Pancreas (tissue), 10 donors: ENCODE results near the gene PRKCA. TPM values are rescaled to one million over a fixed set of nuclear protein-coding genes. Genes with fewer than 3 reads are reported as not detected.
"Not testable (repeated sequence)": the region's sequence is repeated elsewhere in the genome, so short reads cannot be mapped to it uniquely, and the experiment has no call there.

Experiments
- ATAC-seq, 4 donors: fragments of 200-7000 bp; cut with Tn5 transposase; one replicate each; pipeline versions ENCODE4 v1.8.0 to v1.9.1; 2020; ENCODE audit warnings: mild to moderate bottlenecking in 4 of 4, moderate library complexity in 4 of 4
- DNase-seq, 6 donors: peaks; one replicate each; pipeline ENCODE4 v3.0.0-alpha.2; 2020
- FAIRE-seq: peaks from 2 replicates; lab custom pipeline; 2012; peaks lifted over from hg19 to GRCh38; lab: Jason Lieb, UNC
- H3K27ac ChIP-seq, 4 donors: fragments of 200-600 bp; sonication (generic); 1 replicate in 3 of 4; 2 replicates in 1 of 4; pipeline versions ENCODE4 v1.5.0 to v1.8.0; 2020
- H3K27me3 ChIP-seq, 4 donors: fragments of 200-600 bp; one replicate each; pipeline ENCODE4 v1.8.0; 2021
- H3K36me3 ChIP-seq, 3 donors: fragments of 200-600 bp; sonication (generic) in 1 of 3; one replicate each; pipeline versions ENCODE4 v1.5.0 to v1.8.0; 2020 to 2021
- H3K4me1 ChIP-seq, 3 donors: fragments of 200-600 bp; one replicate each; pipeline ENCODE4 v1.8.0; 2021
- H3K4me3 ChIP-seq, 4 donors: fragments of 200-600 bp; sonication (generic) in 2 of 4; one replicate each; pipeline versions ENCODE4 v1.5.0 to v1.8.0; 2020 to 2021
- H3K9me3 ChIP-seq, 4 donors: fragments of 200-600 bp; one replicate each; pipeline ENCODE4 v1.8.0; 2021
- CTCF ChIP-seq, 4 donors: fragments of 200-600 bp; sonication (generic) in 3 of 4; IDR thresholded peaks; one replicate each; pipeline versions ENCODE4 v1.5.0 to v1.8.0; 2021; ENCODE audit warnings: antibody characterized with exemption in 4 of 4
- WGBS, 2 donors: extraction: QIAGEN DNeasy Blood & Tissue Kit; methylation state at CpG; one replicate each; pipeline ENCODE4 v1.1.7; 2013; 5-methylcytosine and 5-hydroxymethylcytosine counted together
- intact Hi-C, 3 donors: fragments of 100-400 bp; cut with DNase I; formaldehyde crosslinking; loops; one replicate each; pipeline versions ENCODE4 v1.11.1 to v1.14.2; 2022
- polyA plus RNA-seq, 2 donors: library from polyadenylated mRNA; stranded (reverse); fragments of 200-250 nt; gene quantifications; one replicate each; pipeline ENCODE4 v1.2.3, GENCODE V29; 2013
- total RNA-seq, 6 donors: library from RNA; stranded (reverse); fragmentation: NEBNext Ultra II Directional in 4 of 6; extraction: Animal tissue kit (Norgen Biotek cat#: 25700) in 4 of 6; gene quantifications; one replicate each; pipeline versions ENCODE4 v1.2.1 to v1.2.4, GENCODE V29; 2021 to 2023
- donor health status: healthy with polysubstance abuse.
- donor health status: DM: no; HTN: no; CAD: no; lungs with moderate emphysema.
- donor health status: DM: no; HTN: no; CAD: no.
- donor health status: control.
- donor health status: control.
- donor health status: Bipolar disorder and iron deficiency.
- donor health status: DM: yes; HTN: yes; CAD: no.
- donor health status: DM: no; HTN: no; CAD: no.
- donor health status: DM: no; HTN: no; CAD: no.
- donor health status: DM: yes; HTN: yes; CAD: no.

PRKCA gene
- total and polyA plus RNA-seq, 8 donors = 3.5 to 22.3 (median 10.2) TPM

GRCh38 chr17:66611397-66611796 is 309.0 kb downstream of the PRKCA start:
- H3K27me3 ChIP-seq = no peaks in the 10 kb centered on the region
- TF ChIP-seq CTCF (IDR thresholded peaks at IDR 0.05) = no peak
- no peaks in the 10 kb centered on the region for H3K9me3 ChIP-seq
- FAIRE-seq = no peak
- peaks cover 0 to 4% (median 0%) of the 10 kb centered on the region in 3 donors for H3K4me1 ChIP-seq
- ATAC-seq = no peak
- intact Hi-C loops = no loop called here
- H3K36me3 ChIP-seq = no peaks in the 10 kb centered on the region
- H3K4me3 ChIP-seq = no peak overlapping the region
- DNase-seq = no peak
- no peak overlapping the region for H3K27ac ChIP-seq

- Histone ChIP-seq H3K27me3 (no peaks in the 10 kb centered on the region), H3K27ac (no peak overlapping the region), H3K4me3 (no peak overlapping the region), H3K36me3 (no peaks in the 10 kb centered on the region), H3K4me1 (peaks cover 0 to 4% (median 0%) of the 10 kb centered on the region in 3 donors), H3K9me3 (no peaks in the 10 kb centered on the region)
- 84 to 86% methylated on average over 4 of the region's 4 CpGs for WGBS, 2 donors
- no peak for TF ChIP-seq CTCF (IDR thresholded peaks at IDR 0.05)
- DNase-seq (no peak), FAIRE-seq (no peak), ATAC-seq (no peak)
- intact Hi-C loops = no loop called here
Measured at GRCh38 chr17:66612993-66613392, 310.6 kb downstream of the PRKCA start.

- Histone ChIP-seq H3K4me1 (peaks cover 0 to under 1% (median 0%) of the 10 kb centered on the region in 3 donors), H3K27ac (no peak overlapping the region), H3K36me3 (no peaks in the 10 kb centered on the region), H3K9me3 (no peaks in the 10 kb centered on the region), H3K4me3 (no peak overlapping the region), H3K27me3 (no peaks in the 10 kb centered on the region)
- WGBS, 2 donors = 84 to 90% methylated on average over 4 of the region's 4 CpGs
- FAIRE-seq (no peak), DNase-seq (no peak), ATAC-seq (no peak)
- intact Hi-C loops = no loop called here
- no peak for TF ChIP-seq CTCF (IDR thresholded peaks at IDR 0.05)
Measured at GRCh38 chr17:66614469-66614868, 312.1 kb downstream of the PRKCA start.

GRCh38 chr17:66619206-66619605 is 316.8 kb downstream of the PRKCA start:
- ATAC-seq = no peak
- H3K27ac ChIP-seq = no peak overlapping the region
- no peak for TF ChIP-seq CTCF (IDR thresholded peaks at IDR 0.05)
- no peak overlapping the region for H3K4me3 ChIP-seq
- no peaks in the 10 kb centered on the region for H3K4me1 ChIP-seq
- intact Hi-C loops = no loop called here
- 90 to 92% methylated on average over 6 of the region's 6 CpGs for WGBS, 2 donors
- FAIRE-seq = no peak
- DNase-seq = no peak
- no peaks in the 10 kb centered on the region for H3K36me3 ChIP-seq
- H3K9me3 ChIP-seq = no peaks in the 10 kb centered on the region
- H3K27me3 ChIP-seq = no peaks in the 10 kb centered on the region

GRCh38 chr17:66620528-66620927 is 318.1 kb downstream of the PRKCA start:
- intact Hi-C loops = no loop called here
- H3K4me3 ChIP-seq = no peak overlapping the region
- H3K9me3 ChIP-seq = no peaks in the 10 kb centered on the region
- WGBS, 2 donors = 89 to 90% methylated on average over 2 of the region's 2 CpGs
- DNase-seq = no peak
- no peaks in the 10 kb centered on the region for H3K27me3 ChIP-seq
- no peak overlapping the region for H3K27ac ChIP-seq
- H3K36me3 ChIP-seq = no peaks in the 10 kb centered on the region
- no peak for ATAC-seq
- no peaks in the 10 kb centered on the region for H3K4me1 ChIP-seq
- no peak for FAIRE-seq
- TF ChIP-seq CTCF (IDR thresholded peaks at IDR 0.05) = no peak

GRCh38 chr17:66624630-66625029 is 322.2 kb downstream of the PRKCA start:
- 76 to 85% methylated on average over 2 of the region's 2 CpGs for WGBS, 2 donors
- ATAC-seq, H3K27ac ChIP-seq, H3K4me3 ChIP-seq, FAIRE-seq, intact Hi-C loops, H3K4me1 ChIP-seq, H3K9me3 ChIP-seq, H3K36me3 ChIP-seq, DNase-seq, H3K27me3 ChIP-seq: not testable (repeated sequence)
